GM12891 (cell line): ENCODE results near the gene HOXD12.

ENCODE experiments used
- DNase-seq: peaks from one replicate; pipeline ENCODE4 v3.0.0; 2011; ENCODE audit warnings: low spot score; ENCODE audit not compliant: insufficient read length
- FAIRE-seq: peaks from 2 replicates; lab custom pipeline; 2011; peaks lifted over from hg19 to GRCh38; lab: Jason Lieb, UNC
- PAX5 ChIP-seq: IDR thresholded peaks from 2 replicates; pipeline ENCODE4 v1.6.1; 2011; ENCODE audit warnings: low read length, moderate library complexity, mild to moderate bottlenecking; ENCODE audit not compliant: insufficient read depth, severe bottlenecking
- POLR2A ChIP-seq: IDR thresholded peaks from 2 replicates; pipeline ENCODE4 v1.6.1; 2011; ENCODE audit warnings: low read depth, low read length, control low read depth
- POLR2AphosphoS5 ChIP-seq: IDR thresholded peaks from 2 replicates; pipeline ENCODE4 v1.6.1; 2011; ENCODE audit warnings: low read depth, low read length, control low read depth
- POU2F2 ChIP-seq: IDR thresholded peaks from 2 replicates; pipeline ENCODE4 v1.6.1; 2011; ENCODE audit warnings: low read depth, mild to moderate bottlenecking, control low read depth, low read length, moderate library complexity
- SPI1 ChIP-seq: IDR thresholded peaks from 2 replicates; pipeline ENCODE4 v1.6.1; 2011; ENCODE audit warnings: low read depth, low read length, control low read depth
- TAF1 ChIP-seq: IDR thresholded peaks from 2 replicates; pipeline ENCODE4 v1.6.1; 2011; ENCODE audit warnings: low read depth, low read length, control low read depth

Gene HOXD12

DNA sequence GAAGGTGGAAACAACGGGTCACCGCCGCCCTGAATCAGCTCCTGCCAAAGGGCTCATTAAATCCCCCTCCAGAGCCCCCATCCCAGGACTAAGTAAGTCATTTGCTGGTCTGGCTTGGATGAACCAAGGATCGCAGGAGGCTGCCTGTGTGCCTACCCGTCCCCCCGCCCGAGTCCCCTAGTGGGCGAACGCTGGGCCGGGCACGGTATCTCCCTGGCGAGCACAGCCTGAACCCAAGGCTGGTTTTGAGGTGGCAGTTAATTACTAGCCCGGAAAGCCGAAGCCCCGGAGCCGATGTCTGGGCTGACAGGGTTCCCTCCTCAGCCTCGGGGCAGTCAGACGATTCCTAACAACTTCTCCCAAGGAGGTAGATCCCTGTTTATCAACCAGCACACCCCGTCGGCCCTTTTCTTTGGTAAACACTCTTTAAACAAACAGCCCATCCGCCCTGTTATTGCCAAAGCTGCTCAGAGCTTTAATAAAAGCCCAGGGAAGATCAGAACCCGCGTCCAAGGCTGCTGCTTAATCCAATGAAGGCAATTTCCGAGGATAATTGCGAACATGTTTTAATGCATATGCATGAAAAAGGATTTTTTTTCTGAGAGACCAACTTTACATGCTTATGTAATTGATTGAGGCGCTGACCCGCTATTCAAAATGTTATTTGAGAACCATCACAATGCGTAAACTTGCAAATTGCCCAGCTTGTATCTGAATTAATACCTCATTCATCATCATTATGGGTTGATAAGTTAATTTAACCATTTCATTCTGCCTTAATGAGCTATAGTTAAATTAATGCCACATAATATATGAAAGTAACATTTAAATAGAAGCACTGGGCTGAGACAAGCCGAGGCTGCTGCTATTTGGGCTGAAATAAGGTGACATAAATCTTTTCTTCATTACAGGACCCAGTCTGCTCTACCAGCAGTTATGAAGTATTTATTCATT lies 26.4 kb upstream of the HOXD12 start:
- DNase-seq (no peak), FAIRE-seq (no peak)
- TF ChIP-seq POLR2A (no peak), POLR2AphosphoS5 (no peak), PAX5 (no peak), POU2F2 (no peak), SPI1 (no peak), TAF1 (no peak)

DNA sequence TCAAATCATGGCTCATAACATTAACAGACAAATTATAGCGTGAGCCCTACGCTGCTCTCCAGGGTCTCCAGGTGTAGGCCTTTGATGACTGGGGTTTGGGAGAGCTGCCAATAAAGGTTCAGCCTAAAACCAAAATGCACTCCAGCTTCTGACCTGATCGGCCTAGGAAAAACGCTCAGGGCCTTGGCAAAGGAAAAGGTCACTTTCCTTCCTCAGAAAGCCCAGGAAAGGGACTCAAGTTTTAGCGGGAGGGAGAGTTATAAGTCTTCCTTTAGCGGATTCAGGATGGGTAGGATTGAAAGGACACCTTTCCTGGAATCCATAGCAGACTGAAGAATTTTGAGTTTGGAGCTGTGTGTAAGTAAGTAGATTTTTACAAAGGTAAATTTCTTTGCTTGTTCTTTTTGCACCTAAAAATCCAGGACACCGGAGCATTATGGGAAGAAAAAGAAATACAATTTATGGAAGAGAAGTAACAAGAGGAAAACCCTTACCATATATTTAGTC lies 24.6 kb upstream of the HOXD12 start:
- FAIRE-seq (no peak), DNase-seq (no peak)
- TF ChIP-seq TAF1 (no peak), SPI1 (no peak), POLR2A (no peak), POLR2AphosphoS5 (no peak), POU2F2 (no peak), PAX5 (no peak)

DNA sequence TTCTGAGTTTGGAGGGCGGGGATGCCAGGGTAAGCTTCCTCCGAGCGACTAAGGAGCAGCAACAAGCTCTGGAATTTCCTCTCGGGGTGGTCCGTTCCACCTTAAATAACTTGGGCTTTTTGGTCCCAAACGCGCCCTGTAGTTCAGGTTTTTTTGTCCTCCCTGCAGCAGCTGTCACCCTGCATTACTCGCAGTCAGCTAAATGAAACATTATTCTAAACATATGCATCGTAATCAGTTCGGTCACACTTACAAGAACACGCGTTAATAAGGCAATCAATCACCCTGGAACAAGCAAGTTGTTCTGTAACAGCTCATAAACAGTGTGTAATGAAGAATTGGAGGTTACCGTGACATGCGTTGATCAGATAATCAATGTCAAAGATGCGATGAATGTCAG lies 24.1 kb upstream of the HOXD12 start:
- DNase-seq (no peak), FAIRE-seq (no peak)
- no peak for TF ChIP-seq POLR2AphosphoS5
- no peak for TF ChIP-seq PAX5
- TF ChIP-seq POLR2A = no peak
- no peak for TF ChIP-seq SPI1
- no peak for TF ChIP-seq TAF1
- TF ChIP-seq POU2F2 = no peak

DNA sequence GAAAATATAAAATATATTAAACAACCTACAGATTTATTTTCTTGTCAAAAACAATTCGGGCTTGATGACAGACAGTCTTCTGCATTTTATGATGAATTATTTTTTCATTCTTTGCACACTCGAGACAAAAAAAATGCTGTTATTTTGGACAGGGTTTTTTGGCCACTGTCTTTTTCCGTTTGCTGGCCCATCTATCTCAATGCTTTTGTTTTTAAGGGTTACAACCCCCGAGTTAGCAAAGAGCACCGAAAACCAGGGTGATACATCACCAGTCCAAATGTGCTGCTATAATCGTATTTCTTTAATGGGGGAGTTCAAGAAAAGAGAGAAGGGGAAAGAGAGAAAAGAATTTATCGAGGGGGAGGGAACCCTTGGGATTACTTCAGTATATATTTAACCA lies 23.5 kb upstream of the HOXD12 start:
- DNase-seq (no peak), FAIRE-seq (no peak)
- TF ChIP-seq SPI1 = no peak
- no peak for TF ChIP-seq POLR2A
- no peak for TF ChIP-seq TAF1
- no peak for TF ChIP-seq PAX5

DNA sequence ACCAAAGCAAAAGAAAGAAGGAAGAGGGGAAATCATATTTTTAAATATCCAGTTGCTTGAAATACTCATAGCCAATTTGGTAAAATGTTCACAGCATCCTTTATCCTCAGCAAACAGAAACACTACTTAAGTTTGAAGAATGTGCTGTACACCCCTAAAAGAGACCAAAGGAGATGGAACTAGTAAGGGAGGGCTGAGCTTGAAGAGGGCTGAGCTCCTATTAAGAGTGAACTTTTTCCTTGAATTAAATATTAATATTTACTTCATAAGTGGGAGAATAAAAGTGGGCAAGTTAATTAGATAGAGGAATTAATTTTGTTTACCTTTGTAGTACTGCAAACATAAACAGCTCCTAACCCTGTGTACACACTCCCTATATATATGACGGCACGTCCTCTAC lies 22.8 kb upstream of the HOXD12 start:
- no peak for TF ChIP-seq POLR2A
- TF ChIP-seq TAF1 = no peak
- no peak for TF ChIP-seq POLR2AphosphoS5
- TF ChIP-seq PAX5 = no peak
- no peak for TF ChIP-seq POU2F2
- no peak for TF ChIP-seq SPI1
- FAIRE-seq = no peak
- no peak for DNase-seq

DNA sequence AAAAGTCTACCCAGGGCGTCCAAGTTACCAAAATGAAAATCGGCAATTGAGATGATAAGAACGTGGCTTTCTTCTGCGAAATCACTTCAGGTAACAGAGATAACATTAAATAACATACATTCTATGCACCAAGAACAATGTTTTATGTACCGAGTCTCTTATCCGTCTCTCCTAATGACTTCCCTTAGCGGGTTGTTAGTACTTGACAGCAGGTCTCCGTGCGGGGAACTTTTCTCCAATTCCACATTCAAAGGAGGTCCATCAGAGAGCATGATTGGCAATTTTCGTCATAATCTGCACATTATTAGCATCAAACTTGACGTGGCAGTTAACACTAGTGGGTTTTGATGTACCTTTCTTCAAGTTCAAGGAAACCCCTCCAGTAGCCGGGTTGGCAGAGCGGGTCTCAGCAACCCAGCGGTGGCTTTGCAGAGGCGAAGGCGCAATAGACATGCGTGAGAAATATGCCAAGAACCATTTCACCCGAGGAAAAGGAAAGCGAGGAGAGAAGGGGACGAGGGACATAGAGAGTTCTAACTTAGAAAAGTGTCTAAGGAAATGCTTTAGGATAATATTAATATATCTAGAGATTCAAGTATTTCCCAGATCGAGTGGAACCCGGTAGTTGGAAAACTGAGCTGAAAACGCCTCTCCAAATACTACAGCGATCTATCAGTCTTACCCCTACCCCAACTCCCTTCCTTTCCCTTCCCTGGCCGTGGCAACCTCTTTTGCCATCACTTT lies 20.9 kb upstream of the HOXD12 start:
- no peak for TF ChIP-seq SPI1
- no peak for TF ChIP-seq POU2F2
- TF ChIP-seq POLR2AphosphoS5 = no peak
- TF ChIP-seq TAF1 = no peak
- TF ChIP-seq POLR2A = no peak
- no peak for TF ChIP-seq PAX5
- FAIRE-seq (no peak), DNase-seq (no peak)

DNA sequence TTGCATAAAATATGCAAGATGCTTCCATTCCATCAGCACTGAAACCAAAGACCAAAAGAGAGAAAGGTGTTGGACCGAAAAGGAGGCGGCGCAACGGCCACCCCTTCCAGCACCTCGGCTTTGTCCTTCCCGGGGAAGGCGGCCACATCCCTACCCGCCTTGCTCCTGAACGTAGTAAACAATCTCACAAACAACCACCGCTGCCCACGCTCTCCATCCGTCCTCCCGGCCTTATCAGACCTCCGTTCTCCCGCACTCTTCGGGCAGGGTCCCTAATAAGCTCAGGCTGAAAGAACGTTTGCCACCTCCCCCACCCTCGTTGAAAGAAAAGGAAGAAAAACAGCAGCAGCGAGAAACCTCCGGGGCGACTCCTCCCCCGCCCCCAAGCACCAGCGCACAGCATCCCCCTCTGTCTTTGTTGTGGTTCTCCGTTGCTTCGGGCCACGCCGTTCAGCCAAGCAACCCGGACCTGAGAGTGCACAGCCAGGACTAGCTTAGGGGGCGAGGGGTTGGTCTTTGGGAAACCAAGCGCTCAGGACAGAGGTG lies 20.2 kb upstream of the HOXD12 start:
- TF ChIP-seq POU2F2 (no peak), POLR2A (no peak), PAX5 (no peak), POLR2AphosphoS5 (no peak), SPI1 (no peak), TAF1 (no peak)
- FAIRE-seq (no peak), DNase-seq (no peak)

DNA sequence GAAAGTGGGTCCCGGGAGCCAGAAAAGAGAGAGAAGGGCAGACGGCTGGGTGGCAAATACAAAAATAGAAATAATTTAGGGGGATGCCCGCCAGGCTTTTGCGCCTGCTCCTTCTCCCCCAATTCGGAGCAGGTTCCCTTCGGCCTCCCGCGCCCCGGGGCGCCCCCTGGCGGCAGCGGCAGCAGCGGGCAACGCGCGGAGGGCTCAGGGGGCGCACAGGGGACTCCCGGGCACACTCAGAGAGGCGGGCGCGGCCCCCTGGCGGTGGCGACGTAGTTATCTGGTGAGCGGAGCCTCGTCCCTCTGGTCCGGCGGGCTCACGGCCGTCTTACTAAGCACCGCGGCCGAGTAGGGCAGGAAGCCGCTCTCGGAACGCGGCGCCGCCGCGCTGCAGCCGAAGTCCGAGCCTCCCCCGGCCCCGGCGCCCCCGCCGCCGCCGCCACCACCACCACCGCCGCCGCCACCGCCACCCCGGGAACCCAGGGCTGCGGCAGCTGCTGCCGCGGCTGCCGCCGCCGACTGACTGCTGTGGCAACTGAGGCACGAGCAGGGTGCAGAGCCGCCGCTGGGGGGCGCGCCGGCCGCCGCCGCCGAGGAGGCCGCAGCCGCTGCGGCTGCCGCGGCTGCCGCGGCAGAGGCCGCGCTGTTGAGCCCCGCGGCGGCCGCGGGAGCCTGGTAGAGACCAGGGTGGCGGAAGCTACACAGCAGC lies 19.6 kb upstream of the HOXD12 start:
- DNase-seq (no peak), FAIRE-seq (no peak)
- TF ChIP-seq PAX5 (no peak), POLR2A (no peak)

DNA sequence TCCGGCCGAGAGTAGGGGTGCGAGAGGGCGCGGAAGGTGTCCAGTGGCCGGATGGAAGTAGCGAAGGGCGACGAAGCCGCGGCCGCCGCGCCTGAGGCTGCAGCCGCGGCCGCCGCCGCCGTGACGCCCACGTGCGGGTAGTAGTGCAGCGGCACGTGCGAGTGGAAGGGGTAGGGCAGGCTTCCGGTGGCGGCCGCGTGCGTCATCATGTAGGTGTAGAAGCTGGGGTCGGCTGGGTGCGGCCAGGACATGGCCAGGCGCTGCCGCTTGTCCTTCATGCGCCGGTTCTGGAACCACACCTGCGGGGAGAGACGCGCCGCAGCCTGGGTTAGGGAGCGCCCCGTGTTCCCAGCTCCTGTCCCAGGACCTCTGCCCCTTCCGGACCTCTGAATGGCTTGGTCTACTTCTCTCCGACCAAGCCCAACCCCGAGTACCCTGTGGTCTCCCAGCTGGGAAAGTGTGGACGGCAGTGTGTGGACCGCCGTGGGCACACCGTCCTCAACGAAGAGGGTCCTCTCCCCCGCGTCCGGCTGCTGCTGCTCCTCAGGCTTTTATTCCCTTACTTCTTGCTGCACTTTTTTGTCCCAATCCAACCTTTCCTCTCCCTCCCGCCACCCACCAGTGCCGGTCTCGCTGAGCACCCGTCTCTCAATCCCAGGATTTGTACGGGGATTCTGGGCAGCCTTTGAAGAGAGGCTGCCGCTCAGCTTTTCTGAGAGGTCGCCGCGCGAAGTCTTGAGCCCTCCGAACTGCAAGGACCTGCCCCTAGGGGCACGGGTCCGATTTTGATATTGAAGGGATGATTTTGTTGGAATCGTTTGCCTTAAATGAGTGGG lies 18.8 kb upstream of the HOXD12 start:
- FAIRE-seq (no peak), DNase-seq (no peak)
- TF ChIP-seq PAX5 (no peak), POLR2AphosphoS5 (no peak), POLR2A (no peak), POU2F2 (no peak), SPI1 (no peak), TAF1 (no peak)
